SKM-1 treated with dmso at 0.1 percent for 144 hours (cell line): Measurements from ENCODE around the gene MXD1.

ENCODE experiments used
- DNase-seq: peaks from one replicate; lab custom pipeline; 2025; ENCODE audit not compliant: unreplicated experiment; lab: John Stamatoyannopoulos, UW

Gene MXD1

GRCh38 chr2:69933254-69933828 lies 18.4 kb downstream of the MXD1 start:
- peak; percentile 58 for DNase-seq

GRCh38 chr2:69933839-69934613 lies 19.1 kb downstream of the MXD1 start:
- DNase-seq: peak; percentile 27

GRCh38 chr2:69934614-69934908 lies 19.7 kb downstream of the MXD1 start:
- no peak for DNase-seq

GRCh38 chr2:69935011-69935410 lies 20.1 kb downstream of the MXD1 start:
- no peak for DNase-seq

- no peak for DNase-seq
Measured at GRCh38 chr2:69936906-69937305, 22.0 kb downstream of the MXD1 start.

GRCh38 chr2:69937968-69938367 lies 23.1 kb downstream of the MXD1 start:
- DNase-seq: no peak

GRCh38 chr2:69939722-69940121 lies 24.8 kb downstream of the MXD1 start:
- no peak for DNase-seq

- no peak for DNase-seq
Measured at GRCh38 chr2:69940691-69941090, 25.8 kb downstream of the MXD1 start.

- DNase-seq: no peak
Measured at GRCh38 chr2:69943000-69943842, 28.3 kb downstream of the MXD1 start.

- DNase-seq: peak; percentile 3
Measured at GRCh38 chr2:69943843-69944525, 29.1 kb downstream of the MXD1 start.

GRCh38 chr2:69944756-69945155 lies 29.8 kb downstream of the MXD1 start:
- DNase-seq: no peak

- DNase-seq: peak; percentile 61
Measured at GRCh38 chr2:69945441-69945840, 30.5 kb downstream of the MXD1 start.

GRCh38 chr2:69945941-69946340 lies 31.0 kb downstream of the MXD1 start:
- DNase-seq: no peak

- DNase-seq: peak; percentile 55
Measured at GRCh38 chr2:69946351-69947324, 31.7 kb downstream of the MXD1 start.

- no peak for DNase-seq
Measured at GRCh38 chr2:69947325-69947931, 32.5 kb downstream of the MXD1 start.

GRCh38 chr2:69948032-69948962 lies 33.4 kb downstream of the MXD1 start:
- no peak for DNase-seq

- no peak for DNase-seq
Measured at GRCh38 chr2:69948963-69949645, 34.2 kb downstream of the MXD1 start.

- DNase-seq: no peak
Measured at GRCh38 chr2:69950241-69950640, 35.3 kb downstream of the MXD1 start.
